Measurements from ENCODE around the gene CRYL1. TPM values are rescaled to one million over a fixed set of nuclear protein-coding genes. Genes with fewer than 3 reads are reported as not detected.

CRYL1 gene
- total and polyA plus RNA-seq, 2 of the 13 experiments (the other 11 are each of a cell fraction or from before 2014, with no cell fraction given), result 57.2 to 115 TPM

DNA sequence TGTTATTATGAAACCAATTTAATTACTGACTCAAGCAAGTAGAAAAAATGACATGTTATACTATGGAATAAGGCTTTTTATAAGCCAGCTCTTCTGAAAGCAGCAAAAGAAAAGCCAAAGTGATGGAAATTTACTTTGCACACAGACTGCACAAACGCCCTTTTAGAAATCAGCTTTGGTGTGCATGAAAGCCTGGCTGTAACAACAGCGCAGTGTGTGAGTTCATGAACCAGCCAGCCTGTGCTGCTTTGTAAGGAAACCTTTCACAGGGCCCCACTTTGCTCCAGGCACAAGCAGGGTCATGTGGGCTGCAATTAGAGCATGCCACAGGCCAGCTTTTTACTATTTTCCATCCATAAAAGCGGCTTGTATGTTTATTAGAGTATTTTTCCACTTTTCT, 27.7 kb upstream of the CRYL1 start (continued):
- TF ChIP-seq, protein P1, sequence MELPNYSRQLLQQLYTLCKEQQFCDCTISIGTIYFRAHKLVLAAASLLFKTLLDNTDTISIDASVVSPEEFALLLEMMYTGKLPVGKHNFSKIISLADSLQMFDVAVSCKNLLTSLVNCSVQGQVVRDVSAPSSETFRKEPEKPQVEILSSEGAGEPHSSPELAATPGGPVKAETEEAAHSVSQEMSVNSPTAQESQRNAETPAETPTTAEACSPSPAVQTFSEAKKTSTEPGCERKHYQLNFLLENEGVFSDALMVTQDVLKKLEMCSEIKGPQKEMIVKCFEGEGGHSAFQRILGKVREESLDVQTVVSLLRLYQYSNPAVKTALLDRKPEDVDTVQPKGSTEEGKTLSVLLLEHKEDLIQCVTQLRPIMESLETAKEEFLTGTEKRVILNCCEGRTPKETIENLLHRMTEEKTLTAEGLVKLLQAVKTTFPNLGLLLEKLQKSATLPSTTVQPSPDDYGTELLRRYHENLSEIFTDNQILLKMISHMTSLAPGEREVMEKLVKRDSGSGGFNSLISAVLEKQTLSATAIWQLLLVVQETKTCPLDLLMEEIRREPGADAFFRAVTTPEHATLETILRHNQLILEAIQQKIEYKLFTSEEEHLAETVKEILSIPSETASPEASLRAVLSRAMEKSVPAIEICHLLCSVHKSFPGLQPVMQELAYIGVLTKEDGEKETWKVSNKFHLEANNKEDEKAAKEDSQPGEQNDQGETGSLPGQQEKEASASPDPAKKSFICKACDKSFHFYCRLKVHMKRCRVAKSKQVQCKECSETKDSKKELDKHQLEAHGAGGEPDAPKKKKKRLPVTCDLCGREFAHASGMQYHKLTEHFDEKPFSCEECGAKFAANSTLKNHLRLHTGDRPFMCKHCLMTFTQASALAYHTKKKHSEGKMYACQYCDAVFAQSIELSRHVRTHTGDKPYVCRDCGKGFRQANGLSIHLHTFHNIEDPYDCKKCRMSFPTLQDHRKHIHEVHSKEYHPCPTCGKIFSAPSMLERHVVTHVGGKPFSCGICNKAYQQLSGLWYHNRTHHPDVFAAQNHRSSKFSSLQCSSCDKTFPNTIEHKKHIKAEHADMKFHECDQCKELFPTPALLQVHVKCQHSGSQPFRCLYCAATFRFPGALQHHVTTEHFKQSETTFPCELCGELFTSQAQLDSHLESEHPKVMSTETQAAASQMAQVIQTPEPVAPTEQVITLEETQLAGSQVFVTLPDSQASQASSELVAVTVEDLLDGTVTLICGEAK (IDR thresholded peaks at IDR 0.05), result no peak
- TF ChIP-seq, protein P1 (CRISPR knock-in tag; IDR thresholded peaks at IDR 0.05), result no peak
- TF ChIP-seq TBP (CRISPR knock-in tag; IDR thresholded peaks at IDR 0.05) (no peak), SOX13 (IDR thresholded peaks at IDR 0.05) (no peak), SOX13 (CRISPR knock-in tag; conservative IDR thresholded peaks at IDR 0.05 in 1 of 2, IDR thresholded peaks at IDR 0.05 in 1 of 2) (peak in 1 of 2 experiments; percentile 67; a peak in 2 of 4 replicates), U2AF1 (optimal IDR thresholded peaks at IDR 0.05; ENCODE audit: low read depth, low read length) (no peak), MED1 (CRISPR knock-in tag; IDR thresholded peaks at IDR 0.05) (peak; percentile 87), JARID2 (CRISPR knock-in tag; IDR thresholded peaks at IDR 0.05; ENCODE audit: insufficient replicate concordance) (no peak), ZNF607 (CRISPR knock-in tag; IDR thresholded peaks at IDR 0.05; ENCODE audit: borderline replicate concordance) (no peak)
- TF ChIP-seq, protein P2, sequence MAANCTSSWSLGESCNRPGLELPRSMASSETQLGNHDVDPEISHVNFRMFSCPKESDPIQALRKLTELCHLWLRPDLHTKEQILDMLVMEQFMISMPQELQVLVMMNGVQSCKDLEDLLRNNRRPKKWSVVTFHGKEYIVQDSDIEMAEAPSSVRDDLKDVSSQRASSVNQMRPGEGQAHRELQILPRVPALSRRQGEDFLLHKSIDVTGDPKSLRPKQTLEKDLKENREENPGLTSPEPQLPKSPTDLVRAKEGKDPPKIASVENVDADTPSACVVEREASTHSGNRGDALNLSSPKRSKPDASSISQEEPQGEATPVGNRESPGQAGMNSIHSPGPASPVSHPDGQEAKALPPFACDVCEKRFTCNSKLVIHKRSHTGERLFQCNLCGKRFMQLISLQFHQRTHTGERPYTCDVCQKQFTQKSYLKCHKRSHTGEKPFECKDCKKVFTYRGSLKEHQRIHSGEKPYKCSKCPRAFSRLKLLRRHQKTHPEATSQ (CRISPR knock-in tag; IDR thresholded peaks at IDR 0.05; ENCODE audit: borderline replicate concordance), result no peak
- TF ChIP-seq, protein P3, sequence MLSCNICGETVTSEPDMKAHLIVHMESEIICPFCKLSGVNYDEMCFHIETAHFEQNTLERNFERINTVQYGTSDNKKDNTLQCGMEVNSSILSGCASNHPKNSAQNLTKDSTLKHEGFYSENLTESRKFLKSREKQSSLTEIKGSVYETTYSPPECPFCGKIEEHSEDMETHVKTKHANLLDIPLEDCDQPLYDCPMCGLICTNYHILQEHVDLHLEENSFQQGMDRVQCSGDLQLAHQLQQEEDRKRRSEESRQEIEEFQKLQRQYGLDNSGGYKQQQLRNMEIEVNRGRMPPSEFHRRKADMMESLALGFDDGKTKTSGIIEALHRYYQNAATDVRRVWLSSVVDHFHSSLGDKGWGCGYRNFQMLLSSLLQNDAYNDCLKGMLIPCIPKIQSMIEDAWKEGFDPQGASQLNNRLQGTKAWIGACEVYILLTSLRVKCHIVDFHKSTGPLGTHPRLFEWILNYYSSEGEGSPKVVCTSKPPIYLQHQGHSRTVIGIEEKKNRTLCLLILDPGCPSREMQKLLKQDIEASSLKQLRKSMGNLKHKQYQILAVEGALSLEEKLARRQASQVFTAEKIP (CRISPR knock-in tag; IDR thresholded peaks at IDR 0.05; ENCODE audit: borderline replicate concordance), result no peak
- TF ChIP-seq, protein P4, sequence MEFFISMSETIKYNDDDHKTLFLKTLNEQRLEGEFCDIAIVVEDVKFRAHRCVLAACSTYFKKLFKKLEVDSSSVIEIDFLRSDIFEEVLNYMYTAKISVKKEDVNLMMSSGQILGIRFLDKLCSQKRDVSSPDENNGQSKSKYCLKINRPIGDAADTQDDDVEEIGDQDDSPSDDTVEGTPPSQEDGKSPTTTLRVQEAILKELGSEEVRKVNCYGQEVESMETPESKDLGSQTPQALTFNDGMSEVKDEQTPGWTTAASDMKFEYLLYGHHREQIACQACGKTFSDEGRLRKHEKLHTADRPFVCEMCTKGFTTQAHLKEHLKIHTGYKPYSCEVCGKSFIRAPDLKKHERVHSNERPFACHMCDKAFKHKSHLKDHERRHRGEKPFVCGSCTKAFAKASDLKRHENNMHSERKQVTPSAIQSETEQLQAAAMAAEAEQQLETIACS (CRISPR knock-in tag; IDR thresholded peaks at IDR 0.05), result no peak
- TF ChIP-seq, protein P5, sequence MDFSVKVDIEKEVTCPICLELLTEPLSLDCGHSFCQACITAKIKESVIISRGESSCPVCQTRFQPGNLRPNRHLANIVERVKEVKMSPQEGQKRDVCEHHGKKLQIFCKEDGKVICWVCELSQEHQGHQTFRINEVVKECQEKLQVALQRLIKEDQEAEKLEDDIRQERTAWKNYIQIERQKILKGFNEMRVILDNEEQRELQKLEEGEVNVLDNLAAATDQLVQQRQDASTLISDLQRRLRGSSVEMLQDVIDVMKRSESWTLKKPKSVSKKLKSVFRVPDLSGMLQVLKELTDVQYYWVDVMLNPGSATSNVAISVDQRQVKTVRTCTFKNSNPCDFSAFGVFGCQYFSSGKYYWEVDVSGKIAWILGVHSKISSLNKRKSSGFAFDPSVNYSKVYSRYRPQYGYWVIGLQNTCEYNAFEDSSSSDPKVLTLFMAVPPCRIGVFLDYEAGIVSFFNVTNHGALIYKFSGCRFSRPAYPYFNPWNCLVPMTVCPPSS (IDR thresholded peaks at IDR 0.05), result no peak
- TF ChIP-seq, protein P6, sequence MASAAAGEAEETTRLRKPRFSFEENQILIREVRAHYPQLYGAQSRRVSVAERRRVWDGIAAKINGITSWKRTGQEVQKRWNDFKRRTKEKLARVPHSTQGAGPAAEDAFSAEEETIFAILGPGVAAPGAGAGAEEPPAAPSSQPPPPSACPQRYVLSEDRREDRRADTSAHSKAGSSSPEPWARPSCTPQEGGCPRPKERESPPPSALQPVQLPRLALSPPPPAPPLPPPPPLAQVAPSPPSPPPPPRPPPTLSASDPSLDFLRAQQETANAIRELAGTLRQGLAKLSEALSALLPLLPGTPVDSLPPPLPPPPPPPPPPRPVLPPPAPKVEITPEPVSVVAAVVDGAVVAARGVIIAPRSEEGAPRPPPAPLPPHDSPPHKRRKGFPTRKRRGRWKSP (CRISPR knock-in tag; IDR thresholded peaks at IDR 0.05), result no peak

All from HepG2 (cell line).